ENCODE results near the gene SMIM14.
"Not testable (repeated sequence)": the region's sequence is repeated elsewhere in the genome, so short reads cannot be mapped to it uniquely, and the experiment has no call there.

The SMIM14 gene

GRCh38 chr4:39642885-39643552 is 4.4 kb upstream of the SMIM14 start:
- no peak for DNase-seq

- no peak for DNase-seq
Observed at GRCh38 chr4:39641451-39641850, 2.8 kb upstream of the SMIM14 start.

- peak; percentile 48 for DNase-seq
Observed at GRCh38 chr4:39637586-39638353, 895 bp downstream of the SMIM14 start.

GRCh38 chr4:39637221-39637585 is 1.5 kb downstream of the SMIM14 start:
- no peak for DNase-seq

- DNase-seq: peak; percentile 77
Observed at GRCh38 chr4:39636531-39637184, 2.0 kb downstream of the SMIM14 start.

GRCh38 chr4:39635023-39635422 is 3.6 kb downstream of the SMIM14 start:
- no peak for DNase-seq

GRCh38 chr4:39631700-39632079 is 7.0 kb downstream of the SMIM14 start:
- no peak for DNase-seq

GRCh38 chr4:39627413-39627812 is 11.3 kb downstream of the SMIM14 start:
- DNase-seq: no peak

GRCh38 chr4:39626913-39627312 is 11.8 kb downstream of the SMIM14 start:
- no peak for DNase-seq

- peak; percentile 67 for DNase-seq
Observed at GRCh38 chr4:39626261-39626660, 12.4 kb downstream of the SMIM14 start.

- no peak for DNase-seq
Observed at GRCh38 chr4:39621582-39621981, 17.1 kb downstream of the SMIM14 start.

- no peak for DNase-seq
Observed at GRCh38 chr4:39620551-39621313, 17.9 kb downstream of the SMIM14 start.

GRCh38 chr4:39617534-39617933 is 21.1 kb downstream of the SMIM14 start:
- no peak for DNase-seq

GRCh38 chr4:39616651-39617050 is 22.0 kb downstream of the SMIM14 start:
- no peak for DNase-seq

- DNase-seq: not testable (repeated sequence)
Observed at GRCh38 chr4:39616112-39616511, 22.6 kb downstream of the SMIM14 start.

- DNase-seq: peak; percentile 21
Observed at GRCh38 chr4:39614487-39615162, 24.0 kb downstream of the SMIM14 start.

GRCh38 chr4:39613093-39613656 is 25.5 kb downstream of the SMIM14 start:
- no peak for DNase-seq

GRCh38 chr4:39609454-39609931 is 29.2 kb downstream of the SMIM14 start:
- peak; percentile 76 for DNase-seq

GRCh38 chr4:39608451-39608850 is 30.2 kb downstream of the SMIM14 start:
- peak; percentile 45 for DNase-seq

- DNase-seq: no peak
Observed at GRCh38 chr4:39606747-39607146, 31.9 kb downstream of the SMIM14 start.

GRCh38 chr4:39597695-39598381 is 40.8 kb downstream of the SMIM14 start:
- DNase-seq: no peak

GRCh38 chr4:39596971-39597370 is 41.7 kb downstream of the SMIM14 start:
- DNase-seq: no peak
